HG03354 (cell line): Measurements from ENCODE around the gene PRR15L.
"Not testable (repeated sequence)": the region's sequence is repeated elsewhere in the genome, so short reads cannot be mapped to it uniquely, and the experiment has no call there.

ENCODE experiments used
- ATAC-seq: cut with Tn5 transposase; IDR thresholded peaks from one replicate; pipeline ENCODE4 v1.9.1; 2021; ENCODE audit warnings: mild to moderate bottlenecking; ENCODE audit not compliant: unreplicated experiment, poor library complexity, severe bottlenecking

The PRR15L gene

GRCh38 chr17:47989700-47990099, 32.0 kb upstream of the PRR15L start:
- no peak for ATAC-seq

GRCh38 chr17:47989159-47989558, 31.5 kb upstream of the PRR15L start:
- ATAC-seq = no peak

DNA sequence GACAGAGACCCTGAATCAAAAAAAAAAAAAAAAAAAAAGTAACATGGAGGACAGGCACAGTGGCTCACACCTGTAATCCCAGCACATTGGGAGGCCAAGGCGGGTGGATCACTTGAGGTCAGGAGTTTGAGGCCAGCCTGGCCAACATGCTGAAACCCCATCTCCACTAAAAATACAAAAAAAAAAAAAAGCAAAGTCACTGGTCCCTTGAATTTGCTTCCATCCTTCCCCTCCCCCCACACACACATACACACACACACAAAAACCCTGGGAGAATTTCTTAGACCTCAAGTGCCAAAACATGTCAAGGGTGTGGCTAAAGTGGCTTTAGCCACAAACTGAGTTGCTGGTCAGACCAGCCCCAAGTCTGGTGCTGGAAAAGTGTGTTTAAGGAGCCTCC, 30.8 kb upstream of the PRR15L start:
- not testable (repeated sequence) for ATAC-seq

DNA sequence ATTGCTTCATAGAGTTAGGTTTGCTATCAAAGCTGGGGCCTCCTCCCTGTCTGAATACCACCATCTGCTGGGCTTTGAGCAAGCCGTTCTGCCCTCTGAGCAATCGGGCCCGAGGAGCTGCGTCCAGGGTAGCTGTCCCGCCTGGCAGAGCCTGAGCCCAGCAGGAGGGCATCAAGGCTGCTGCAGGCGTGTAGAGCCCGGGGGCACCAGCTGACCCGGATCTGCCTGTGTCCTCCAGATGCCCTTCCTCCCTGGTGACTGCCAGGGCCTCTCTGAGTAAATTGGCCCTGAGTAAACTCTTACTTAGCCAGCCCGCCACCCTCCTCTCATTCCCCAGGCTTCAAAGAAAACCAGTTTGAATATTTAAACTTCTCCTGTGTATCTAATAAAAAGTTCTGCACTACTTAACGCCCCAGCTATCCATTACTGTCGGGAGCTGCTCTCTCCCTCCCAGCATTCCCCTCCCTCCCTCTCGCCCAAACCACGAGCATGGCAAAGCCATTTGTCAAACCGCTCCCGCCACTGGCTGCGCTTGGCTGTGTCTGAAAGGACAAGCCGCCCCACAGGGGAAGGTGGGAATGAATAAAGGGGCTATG, 29.7 kb upstream of the PRR15L start:
- ATAC-seq = no peak

DNA sequence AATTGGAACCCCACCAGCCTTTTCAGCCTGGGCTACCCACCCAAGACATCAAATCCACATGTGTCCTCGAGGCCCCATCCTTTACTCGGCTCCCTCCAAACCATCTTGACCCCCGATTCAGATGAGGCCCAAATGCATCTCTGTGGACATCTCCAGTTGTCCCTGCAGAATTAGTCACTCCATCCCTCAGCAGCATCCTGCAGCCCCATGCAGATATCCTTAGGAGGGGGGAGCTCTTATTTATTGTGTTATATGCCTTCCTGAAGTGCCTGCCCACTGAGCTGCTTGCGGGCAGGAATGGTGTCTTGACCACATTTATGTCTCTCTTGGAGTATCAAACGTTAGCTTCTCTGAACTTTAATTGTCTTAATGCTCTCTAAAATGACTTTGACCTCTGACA, 28.8 kb upstream of the PRR15L start:
- ATAC-seq = no peak

DNA sequence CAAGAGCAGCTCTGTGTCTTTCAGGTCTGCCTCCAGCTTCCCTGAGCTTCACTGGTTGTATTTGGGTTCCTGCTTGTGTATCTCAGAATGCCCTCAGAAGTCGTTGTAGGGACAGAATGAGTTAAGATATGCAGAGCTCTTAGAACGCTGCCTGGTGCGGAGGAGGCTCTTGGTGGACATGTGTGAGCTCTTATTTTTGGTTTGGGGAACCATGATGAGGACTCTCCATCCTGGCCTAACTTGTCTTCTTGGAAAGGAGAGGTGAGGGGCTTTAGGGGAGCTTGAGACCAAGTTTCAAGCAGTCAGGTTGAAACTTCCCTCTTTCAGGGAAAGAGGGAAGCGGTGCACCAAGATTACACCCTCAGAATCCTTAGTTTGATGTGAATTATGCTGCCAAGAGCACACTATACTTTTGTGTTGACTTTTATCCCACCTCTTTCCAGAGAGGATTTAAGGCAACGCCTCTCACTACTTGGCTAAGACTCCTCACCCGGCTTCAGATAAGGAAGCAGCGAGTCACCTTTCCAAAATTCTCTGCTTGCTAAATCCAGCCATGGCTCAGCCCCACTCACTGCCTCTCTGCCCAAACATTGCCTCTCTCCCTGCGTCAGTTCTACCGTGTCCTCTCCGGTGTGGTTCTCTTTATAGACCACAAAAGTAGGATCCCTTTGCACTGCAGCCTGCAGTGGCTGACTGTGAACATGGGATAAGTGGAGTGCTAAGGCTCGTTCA, 26.0 kb upstream of the PRR15L start:
- ATAC-seq = no peak

DNA sequence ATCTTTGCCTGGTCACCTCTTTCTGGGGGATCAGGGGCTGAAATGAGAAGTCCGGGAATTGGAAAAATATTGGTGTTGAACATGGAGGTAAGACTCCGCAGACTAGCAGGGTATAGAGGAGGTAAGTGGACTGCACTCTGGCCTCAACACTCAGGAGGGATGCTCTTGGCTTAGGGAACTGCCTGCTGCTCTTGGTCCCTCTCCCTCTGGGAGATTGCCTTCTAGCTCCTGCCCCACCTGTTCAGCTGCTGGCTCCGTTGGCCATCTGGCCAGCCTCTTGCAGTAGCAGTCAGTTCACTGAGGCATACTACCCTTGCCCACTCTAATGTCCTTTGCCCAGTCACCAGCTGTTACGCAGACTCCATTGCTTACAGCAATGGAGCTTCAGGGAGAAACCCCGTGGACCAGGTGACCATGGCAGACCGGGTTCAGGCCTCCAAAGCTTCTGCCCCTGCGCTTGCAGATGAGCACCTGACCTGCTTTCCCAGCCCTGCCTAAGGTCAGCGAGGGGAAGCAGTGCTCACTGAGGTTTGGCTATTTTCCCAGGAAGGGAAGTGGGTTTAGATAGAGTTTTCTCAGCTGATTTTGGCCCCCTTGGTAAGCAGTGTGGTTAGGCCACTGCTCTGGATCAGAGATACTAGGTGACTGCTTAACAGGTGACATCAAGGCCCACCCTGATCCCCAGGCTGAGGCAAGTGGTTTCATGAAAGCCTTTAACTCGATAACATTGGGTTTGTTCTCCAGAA, 25.1 kb upstream of the PRR15L start:
- no peak for ATAC-seq

GRCh38 chr17:47982091-47982617, 24.5 kb upstream of the PRR15L start:
- ATAC-seq = no peak

- no peak for ATAC-seq
These were observed 23.8 kb upstream of the PRR15L start for GRCh38 chr17:47981462-47981861.

- no peak for ATAC-seq
These were observed 22.9 kb upstream of the PRR15L start for GRCh38 chr17:47980541-47980940.

DNA sequence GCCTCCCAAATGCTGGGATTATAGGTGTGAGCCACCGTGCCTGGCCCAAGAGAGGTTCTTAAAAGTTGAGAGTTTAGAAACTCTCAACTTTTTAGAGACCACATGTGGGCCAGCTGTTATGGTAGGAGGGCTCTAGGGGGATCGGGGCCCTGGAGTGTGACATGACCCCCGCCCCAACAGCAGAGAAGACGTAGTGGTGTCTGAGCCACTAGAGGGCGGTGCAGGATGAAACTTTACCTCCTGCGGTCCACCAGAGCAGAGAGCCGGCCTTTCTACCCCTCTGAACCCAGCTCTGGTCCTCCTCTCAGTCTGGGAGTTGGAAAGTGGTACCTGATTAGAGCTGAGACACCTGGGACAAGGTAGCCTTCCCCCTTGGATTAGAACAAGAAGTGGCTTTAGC, 20.6 kb upstream of the PRR15L start:
- ATAC-seq = peak; percentile 54

- ATAC-seq = no peak
These were observed 18.1 kb upstream of the PRR15L start for GRCh38 chr17:47975823-47976205.

GRCh38 chr17:47975189-47975822, 17.6 kb upstream of the PRR15L start:
- ATAC-seq = no peak

DNA sequence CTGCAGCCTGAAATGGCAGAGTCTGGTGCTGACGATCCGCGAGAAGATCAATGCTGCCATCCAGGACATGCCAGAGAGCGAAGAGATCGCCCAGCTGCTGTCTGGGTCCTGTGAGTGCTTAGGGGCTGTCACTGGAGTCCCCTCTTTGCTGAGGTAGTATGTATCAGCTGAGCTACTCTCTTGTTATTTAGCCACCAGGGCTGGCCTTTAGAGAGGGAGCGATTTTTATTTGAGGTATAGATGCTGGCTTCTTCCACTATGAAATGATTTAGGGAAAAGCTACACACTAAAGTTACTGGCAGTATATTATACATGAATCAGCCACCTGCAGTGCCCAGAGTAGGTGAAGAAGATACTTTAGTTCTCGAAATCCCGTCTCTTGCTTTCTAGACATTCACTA, 15.9 kb upstream of the PRR15L start:
- ATAC-seq = no peak

GRCh38 chr17:47970725-47971499, 13.2 kb upstream of the PRR15L start, which contains the start of gene CDK5RAP3:
CDK5RAP3 (plus strand) TSS chr17:47971113; CDS start chr17:47971147, 34 bp downstream.
- ATAC-seq = peak; percentile 95

- ATAC-seq = no peak
These were observed 12.4 kb upstream of the PRR15L start for GRCh38 chr17:47969930-47970724.

- ATAC-seq = no peak
These were observed 11.2 kb upstream of the PRR15L start for GRCh38 chr17:47968836-47969235.

DNA sequence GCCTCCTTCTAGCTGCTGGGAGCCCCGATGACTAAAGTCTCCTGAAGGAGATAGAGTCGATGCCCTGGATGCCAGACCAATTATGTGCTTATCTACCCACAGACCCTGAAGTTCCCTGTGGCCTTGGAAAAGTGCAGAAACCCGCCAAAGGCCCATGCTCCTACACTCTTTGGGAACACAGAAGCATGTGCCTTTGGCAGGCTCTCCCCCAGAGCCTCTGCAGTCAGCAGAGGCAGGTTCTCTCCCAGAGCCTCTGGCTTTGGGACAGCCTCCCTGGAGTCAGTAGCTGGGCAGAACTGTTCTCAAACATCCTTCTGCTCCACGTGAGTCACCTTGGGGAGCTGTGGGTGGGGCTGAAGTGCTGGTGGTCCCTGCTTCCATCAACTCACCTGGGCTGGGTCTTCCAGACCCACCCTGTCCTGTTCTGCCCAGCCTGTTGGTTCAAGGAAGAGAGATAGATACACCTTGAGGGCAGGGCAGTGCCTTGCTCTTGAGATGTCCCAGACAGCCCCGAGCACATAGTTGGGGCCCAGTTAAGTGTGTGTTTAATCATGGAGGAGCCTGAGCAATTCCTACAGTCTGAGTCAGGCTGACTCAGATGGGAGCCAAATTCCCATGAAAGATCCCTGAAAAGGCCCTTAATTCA, 10.0 kb upstream of the PRR15L start:
- no peak for ATAC-seq
